ENCODE measurements around the gene CDC42EP2.

CDC42EP2 gene

DNA sequence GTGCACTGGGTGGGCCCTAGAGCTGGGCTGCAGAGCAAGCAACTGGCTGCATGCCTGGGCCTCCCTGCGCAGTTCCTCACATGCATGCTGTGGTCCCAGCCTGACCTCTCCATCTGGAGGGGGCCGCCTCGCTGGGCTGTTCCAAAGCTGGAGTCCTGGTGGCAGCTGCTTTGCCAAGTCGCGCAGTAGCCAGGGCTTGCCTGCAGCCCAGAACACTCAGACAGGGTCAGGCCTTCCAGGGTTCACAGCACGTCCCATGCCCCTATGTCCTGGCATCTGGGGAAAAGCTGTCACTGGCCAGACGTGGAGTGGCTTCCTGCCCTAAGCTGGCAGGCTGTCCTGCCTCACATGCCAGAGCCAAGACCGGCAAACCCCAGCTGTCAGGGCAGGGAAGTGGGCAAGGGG lies 16.5 kb upstream of the CDC42EP2 start:
- DNase-seq, result no peak

DNA sequence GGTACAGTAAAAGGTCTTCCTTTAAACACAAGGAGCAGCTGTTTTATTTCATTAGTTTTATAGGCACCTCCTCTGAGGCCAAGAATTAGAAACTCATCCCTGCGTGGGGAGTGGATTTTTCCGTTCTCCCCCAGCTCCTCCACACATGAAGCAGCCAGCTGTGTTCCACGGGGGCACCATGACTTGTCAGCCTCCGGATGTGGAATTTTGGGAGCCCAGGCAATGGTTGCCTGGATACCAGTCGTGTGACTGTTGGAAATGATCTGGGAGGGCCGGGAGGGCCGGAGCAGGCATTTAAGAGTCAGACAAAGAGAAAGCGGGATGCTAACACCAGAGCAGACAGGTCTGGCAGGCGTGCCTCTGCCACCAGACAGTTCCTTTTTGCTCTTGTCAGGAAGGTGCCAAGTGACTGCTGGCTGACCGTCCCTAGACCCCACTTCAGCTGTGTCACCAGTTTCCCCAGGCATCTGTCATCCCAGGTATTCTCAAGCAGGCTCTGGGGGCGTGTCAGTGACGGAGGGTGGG lies 15.9 kb upstream of the CDC42EP2 start:
- DNase-seq, result no peak

DNA sequence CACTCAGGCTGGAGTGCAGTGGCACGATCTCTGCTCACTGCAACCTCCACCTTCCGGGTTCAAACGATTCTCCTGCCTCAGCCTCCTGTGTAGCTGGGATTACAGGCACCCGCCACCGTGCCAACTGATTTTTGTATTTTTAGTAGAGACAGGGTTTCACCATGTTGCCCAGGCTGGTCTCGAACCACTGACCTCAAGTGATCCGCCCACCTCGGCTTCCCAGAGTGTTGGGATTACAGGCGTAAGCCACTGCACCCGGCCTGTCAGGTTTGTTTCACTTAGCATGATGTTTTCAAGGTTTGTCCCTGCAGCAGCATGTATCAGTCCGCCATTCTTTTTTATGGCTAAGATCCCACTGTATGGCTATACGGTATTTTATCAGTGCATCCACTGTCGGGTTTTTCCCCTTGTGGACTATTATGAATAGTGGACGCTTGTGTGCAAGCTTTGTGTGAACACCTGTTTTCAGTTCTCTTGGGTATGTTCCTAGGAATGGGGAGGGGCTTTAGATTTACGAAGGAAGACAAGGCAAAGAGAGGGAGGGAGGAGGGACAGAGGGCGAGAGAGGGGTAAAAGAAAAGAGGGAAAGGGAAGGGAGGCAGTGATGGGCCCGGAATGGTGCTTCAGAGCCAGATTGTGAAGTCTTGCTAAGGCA lies 13.9 kb upstream of the CDC42EP2 start:
- DNase-seq, result no peak

DNA sequence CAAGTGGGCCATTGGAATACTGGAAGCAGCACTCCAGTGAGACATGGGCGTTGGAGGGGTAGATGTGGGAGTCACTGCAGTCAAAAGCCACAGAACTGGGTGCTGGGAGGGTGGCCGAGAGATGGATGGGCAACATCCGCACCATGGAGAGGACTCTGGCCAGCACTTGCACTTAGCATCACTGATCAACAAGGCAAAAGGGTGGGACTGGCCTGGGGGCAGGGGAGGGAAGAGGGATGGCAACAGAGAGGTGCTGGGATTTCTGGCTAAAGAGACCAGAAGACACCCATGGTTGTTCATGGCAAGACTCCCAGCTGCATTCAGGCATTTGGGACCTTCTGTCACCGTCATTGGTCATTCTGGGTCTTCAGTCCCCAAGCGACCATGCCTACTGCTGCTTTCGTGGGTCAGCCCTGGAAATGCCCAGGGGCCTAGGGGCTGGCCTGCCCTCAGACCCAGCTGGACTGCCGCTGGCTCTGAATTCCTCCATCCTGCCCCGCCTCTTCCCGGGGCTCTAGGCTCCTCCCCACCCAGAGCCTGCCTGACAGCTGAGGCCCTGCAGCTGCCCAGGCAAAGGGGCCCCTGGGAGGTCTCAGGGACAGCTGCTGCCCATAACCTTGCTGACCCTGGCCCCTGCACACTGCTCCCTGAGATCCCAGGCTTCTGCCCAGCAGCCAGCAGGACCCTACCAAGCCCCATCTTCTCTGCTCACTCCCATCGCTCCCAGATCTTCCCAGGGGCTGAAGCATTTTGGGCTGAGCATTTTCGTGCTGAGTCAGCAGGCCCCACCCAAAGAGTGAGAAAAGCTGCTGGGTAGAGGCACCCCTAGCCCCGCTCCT lies 13.0 kb upstream of the CDC42EP2 start:
- no peak for DNase-seq

DNA sequence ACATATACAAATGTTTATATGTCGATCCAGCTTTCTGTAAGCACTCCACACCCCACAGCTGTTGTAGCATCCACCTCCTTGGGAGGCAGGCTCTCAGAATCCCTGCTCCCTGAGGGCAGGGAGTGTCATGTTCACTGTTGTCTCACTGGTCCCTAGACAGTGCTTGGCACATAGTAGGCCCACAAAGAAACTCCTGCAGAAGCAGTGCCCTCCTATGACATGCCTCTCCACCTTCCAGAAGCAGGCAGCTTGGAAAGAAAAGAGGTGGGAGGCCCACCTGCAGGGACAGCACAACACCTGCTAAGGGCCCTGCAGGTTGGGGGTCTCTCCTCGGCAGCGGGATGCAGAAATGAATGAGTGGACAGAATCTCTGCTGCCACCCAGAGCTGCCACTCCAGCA lies 11.1 kb upstream of the CDC42EP2 start:
- DNase-seq, result no peak

DNA sequence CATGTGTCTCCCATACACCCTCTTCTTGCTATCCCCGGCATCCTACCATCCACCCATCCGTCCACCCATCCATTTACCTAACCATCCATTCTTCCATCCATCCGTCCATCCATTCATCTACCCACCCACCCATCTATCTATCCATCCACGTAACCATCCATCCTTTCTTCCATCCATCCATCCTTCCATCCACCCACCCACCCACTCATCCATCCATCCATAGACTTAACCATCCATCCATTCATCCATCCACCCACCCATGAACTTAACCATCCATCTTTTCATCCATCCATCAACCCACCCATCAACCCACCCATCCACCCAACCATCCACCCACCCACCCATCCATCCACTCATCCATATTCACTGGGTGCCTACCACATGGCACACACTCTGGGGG lies 10.6 kb upstream of the CDC42EP2 start:
- DNase-seq, result no peak

DNA sequence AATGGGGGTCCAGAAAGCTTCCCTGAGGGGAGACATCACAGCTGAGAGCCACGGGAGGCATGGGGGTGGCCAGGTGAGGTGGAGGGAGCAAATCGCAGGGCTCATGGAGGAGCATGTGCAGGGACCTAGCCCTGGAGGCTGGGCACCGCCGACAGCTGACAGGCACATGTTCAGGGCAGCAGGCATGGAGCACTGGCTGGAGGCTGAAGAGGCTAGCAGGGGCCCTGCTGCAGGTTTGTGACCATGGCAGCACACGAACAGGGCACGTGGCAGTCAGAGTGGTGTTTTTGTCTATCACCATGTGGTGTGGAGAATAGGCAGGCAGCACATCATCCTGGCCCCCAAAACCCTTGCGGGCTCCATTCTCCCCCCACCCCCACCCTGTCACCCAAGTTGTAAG lies 10.1 kb upstream of the CDC42EP2 start:
- no peak for DNase-seq

DNA sequence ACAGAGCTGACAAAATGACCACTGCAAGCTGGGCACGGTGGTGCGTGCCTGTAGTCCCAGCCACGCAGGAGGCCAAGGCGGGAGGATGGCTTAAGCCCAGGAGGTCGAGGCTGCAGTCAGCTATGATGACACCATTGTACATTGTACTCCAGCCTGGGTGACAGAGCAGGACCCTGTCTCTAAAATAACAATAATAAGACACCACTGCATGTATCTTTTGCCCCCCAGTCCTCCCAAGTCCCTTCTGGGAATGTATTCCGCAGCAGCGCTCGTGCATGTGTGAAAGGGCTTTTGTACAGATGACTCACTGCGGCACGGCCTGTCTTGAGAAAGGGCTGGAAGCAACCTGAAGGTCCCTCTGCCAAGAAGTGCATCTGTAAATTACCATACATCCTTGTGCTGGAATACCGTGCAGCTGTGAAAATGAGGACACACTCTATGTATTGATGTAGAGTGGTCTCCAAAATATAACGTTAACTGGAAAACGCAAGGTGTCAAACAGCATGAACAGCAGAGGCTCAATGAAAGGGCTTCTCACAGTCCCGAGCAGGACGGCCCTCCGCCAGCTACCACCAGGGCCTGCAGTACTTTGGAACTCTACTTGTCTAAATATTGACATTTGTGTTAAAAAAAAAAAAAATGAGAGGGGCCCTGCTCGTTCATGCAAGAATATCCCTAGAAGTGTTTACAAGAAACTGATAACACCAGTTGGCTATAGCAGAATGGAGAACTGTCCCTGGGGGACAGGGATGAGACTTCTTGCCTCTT lies 9.0 kb upstream of the CDC42EP2 start:
- no peak for DNase-seq

DNA sequence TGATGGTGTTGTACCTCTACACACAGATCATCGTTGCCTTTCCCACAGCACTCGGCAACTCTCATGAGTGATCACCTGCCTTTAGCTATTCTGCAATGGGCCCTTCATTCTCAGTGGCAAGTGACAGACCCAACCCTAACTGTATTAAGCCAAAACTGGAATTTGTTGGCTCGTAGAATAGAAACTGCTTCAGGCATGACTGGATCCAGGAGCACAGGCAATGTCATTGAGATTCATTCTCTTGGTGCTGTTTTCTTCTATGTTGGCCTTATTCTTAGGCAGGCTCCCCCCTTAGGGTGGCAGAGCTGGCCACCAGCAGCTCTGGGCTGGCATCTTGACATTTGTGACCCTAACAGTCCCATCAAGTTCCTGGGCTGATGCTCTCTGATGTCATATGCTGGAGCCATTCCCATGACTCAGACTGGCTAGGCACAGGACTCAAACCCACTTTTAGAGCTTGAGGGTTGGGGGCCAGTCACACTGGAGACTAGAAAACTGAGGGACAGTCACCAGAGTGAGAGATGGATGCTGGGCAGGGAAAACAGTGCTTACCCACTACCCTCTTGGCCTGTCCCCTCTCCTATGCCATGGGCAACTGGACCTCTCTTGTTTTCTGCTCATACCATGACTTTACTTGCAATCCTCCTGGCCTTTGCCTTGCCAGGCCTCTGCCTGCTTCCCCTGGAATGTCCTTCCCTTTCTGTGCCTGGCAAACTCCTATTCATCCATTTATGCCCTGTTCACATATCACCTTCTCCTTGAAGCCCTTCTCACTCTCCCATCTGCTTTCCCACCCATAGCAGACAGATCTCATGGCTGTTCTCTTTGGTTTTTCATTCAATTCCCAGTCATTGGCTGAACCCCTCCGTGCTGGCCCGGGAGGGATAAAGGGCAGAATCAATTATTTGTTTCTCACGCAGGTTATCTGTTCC lies 7.1 kb upstream of the CDC42EP2 start:
- no peak for DNase-seq

DNA sequence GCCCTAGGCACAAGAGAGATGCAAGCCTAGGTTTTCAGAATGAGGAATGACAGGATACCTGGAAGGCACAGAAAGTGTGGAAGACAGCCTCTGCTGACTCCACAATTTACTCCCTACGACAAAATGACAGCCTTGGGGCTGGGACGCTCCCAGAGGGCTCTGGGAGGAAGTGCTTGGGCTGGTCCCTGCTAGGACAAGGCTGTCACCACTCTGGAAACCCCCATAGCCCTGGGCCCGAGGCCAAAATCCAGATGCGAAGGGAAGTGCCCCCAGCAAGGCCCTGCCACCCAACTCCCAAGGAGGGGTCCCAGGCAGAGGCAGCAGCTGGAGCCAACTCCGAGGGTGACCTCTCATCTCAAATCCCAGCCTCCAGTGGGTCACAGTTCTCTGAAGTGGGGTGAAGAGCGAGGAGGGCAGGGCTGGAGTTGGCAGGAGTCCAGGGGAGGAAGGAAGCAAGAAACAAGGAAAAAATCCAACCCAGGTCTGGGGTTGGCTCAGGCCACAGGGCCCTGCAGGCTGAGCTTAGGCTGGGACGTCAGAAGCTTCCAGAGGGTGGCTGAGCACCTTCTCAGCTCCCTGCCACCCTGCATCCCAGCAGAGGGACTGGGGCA lies 6.3 kb upstream of the CDC42EP2 start:
- DNase-seq, result peak; percentile 44 to 75

DNA sequence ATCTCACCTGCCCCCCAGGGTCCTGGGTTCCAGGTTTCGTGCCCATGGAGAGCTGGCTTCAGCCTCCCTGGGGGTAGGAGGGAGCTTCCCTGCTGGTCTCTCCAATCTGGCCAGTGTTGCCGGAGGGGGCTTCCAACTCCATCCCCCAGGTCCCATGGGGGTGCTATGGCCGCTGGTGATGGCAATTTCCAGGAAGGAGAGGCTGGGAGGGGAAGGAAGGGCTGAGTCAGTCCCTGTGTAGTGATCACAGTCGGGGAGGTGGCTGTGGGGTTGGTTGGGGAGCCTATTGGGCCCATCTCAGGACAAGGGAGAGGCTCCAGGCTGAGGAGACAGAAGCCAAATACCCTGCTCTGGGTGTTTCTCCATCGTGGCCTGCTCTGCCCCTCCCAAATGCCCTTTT lies 5.7 kb upstream of the CDC42EP2 start:
- DNase-seq, result no peak

DNA sequence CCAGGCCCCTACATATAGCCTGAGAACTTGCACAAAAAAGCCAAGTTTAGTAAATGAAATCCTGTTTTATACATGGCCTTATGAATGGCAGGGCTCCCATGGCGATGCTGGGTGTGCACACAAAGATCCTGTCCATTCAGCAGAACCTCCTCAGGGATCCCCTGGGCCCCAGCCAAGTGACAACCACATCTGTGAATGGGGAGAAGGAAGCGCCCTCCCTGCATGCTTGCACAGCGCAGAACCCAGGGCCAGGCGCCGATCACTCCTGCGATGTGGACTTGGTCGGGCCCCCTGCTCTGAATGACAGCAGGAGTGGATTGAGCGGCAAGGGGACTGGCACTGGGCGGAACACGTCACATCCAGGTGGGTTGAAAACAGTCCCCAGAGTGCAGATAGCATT lies 4.5 kb upstream of the CDC42EP2 start:
- no peak for DNase-seq

DNA sequence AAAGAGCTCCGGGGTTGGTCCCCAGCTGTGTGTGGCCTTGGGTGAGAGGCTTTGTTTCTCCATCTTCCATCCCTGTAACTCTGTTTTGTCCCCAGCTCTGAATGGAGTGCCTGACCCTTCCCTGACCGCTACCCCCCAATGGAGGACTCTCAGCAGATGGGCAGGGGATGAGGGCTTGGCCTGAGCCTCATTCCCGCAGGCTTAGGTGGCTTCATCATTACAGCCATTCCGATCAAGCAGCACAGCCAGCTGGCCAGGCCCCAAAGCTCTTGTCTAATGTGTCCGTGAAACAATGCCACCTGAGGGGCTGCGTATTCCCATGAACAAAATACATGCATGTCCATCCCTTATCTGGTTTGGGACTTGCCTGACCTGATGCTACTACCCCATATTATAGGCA lies 3.9 kb upstream of the CDC42EP2 start:
- no peak for DNase-seq

DNA sequence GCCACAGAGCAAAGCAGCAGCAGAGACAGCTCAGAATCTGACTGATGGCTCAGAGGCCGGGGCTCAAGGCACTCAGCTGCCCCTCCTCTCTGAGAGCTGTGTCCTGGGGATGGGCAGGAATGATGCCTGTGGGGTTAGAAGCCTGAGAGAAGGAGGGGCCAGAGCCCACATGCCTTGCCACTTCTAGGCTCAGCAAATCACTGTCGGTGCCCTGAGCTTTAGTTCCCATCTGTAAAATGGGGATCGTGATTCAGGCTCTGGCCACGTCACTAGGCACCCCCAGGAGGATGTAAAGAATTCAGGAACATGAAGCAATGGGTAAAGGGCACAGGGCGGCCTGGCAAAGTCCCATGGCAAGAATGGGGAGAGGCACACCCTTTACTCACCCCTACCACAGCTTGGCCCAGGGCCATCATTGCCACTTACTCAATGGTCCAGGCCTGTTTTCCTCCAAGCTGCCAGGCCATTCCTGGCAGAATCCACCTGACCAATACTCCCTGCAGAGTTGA lies 3.4 kb upstream of the CDC42EP2 start:
- peak; percentile 32 to 37 for DNase-seq

DNA sequence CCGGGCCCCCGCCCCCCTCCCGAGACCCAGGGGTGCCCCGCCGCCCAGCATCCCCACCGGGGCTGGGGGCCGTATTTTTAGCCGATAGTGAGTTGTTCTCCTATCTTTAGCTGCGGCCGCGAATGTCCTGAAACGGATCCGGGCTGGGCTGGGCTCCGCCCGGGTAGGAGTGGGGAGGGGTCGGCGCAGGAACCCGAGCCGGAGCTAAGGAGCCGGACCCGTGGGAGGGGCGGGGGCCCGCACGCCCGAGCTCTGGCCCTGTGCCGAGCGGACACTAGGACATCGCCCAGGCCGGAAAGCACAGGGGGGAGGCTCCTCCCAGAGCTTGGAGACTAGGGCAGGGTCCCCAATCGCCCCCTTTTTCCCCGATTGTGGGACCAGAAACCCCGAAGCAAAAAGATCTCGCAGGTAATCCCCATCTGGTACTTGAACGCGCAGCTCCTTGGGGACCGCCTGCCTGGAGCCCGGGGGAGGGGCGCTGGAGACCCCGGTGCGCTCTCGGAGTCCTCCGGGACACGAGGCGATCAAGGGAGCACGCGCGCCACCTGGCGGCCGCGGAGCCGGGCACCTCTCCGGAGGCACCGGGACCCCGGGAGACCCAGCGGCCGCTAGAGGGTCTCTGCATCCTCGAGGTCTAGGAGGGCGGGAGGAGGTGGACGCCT lies 669 bp downstream of the CDC42EP2 start:
- DNase-seq, result peak; percentile 49 to 65

DNA sequence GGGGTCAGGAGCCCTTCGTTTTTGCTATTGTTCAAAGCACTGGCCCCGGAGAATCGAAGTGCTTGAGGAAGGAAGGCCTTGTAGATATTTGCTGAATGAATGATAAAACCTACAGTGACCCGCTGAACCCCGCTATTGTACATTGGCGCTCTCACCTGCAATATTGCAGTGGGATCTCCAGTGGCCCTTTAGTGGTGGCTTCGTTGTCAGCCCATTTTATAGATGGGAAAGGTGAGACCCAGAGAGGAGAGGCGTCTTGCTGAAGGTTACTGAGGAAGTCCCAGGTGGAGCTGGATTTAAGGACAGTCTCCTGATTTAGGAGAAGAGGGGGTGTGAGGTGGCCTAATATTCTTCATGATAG lies 1.2 kb downstream of the CDC42EP2 start:
- DNase-seq, result no peak

DNA sequence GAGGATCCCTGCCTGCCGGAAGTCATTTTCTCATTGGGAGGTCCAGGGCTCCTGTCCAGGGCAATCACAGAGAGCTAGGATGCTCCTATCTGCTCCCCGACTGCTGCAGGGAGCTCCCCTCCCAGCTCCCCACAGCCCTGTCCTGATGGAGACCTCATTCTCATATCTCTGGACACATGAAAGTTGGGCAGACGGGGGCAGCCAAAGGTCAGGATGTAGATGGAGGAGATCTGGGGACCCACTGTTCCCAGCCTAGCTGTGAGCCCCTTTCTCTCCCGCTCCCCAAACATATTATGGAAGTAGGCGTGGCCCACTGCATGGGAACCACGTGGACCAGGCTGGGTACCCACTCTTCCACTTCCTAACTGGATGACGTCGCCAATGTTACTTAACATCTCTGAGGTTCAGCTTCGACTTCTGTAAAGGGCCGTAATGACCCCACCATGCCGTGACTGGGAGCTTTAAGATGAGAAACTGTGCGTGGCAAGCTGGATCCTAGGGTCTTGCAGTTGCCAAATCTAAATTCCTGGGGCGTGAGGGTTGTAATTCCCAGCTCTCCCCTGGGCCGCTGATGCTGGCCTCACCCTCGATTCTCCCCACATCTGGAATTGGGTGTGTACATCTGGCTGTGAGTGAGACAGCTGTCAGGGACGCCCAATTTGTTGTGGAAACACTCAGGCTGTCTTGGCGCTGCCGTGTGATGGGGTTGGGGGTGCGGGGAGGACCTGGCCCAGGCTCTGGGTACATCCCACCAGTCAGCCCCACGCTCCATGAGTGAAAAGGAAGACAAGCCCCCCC lies 1.8 kb downstream of the CDC42EP2 start:
- peak; percentile 77 to 83 for DNase-seq

DNA sequence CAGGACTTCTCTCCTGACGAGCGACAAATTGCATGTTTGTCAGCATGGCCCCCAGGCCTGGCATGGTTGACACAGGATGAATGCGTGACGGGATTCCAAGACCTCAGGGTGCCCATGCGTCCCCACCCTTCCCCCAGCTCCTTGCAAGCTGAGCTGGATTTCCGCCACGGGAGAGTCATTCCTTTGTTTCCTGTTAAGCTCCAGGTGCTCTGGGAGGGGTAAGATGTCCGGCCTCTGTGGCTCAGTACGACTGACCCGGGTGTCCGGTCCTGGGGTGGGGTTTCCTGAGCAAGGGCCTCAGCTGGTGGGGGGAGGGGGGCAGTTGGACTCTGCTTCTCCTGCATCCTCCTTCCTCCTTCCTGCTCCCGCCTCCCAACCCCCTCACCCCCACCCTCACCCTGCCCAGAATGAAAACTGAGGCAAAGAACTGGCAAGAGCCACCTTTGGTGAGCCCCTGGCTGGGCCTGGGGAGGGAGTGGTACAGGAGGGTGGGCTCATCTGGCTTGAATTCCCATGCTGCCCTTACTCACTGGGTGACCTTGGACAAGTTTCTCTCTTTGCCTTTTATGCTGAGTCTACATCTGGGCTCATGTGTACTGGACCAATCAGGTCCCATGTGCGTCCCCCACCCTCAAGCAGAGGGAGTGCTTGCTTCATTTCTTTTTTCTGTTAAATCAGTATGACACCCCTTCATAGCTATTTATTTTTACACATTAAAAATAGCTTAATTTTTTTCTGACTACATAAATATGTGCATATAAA lies 2.5 kb downstream of the CDC42EP2 start:
- DNase-seq, result no peak

DNA sequence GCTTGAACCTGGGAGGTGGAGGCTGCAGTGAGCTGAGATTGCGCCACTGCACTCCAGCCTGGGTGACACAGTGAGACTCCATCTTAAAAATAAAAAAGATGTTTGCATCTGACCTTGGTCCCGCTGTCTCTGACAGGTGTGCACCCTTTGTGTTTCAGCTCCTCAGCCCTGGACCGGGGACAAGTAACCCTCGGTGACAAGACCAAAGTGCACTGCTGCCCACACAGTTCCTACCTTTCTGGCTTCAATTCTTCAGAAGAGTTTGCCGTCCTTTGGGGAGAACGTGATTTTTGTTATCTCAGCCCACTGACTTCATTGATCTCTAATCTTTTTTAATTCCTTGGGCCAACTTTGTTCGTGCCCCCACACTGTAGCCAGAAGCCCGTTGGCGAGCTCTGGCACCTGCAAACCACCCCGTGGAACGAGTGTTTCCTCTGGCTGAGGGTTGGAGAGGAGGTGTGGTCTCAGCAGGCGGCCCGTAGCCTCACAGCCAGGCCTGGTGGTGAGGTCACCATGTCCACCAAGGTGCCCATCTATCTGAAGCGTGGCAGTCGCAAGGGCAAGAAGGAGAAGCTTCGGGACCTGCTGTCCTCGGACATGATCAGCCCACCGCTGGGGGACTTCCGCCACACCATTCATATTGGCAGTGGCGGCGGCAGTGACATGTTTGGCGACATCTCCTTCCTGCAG lies 5.9 kb downstream of the CDC42EP2 start:
- no peak for DNase-seq
